Mucosa of descending colon (tissue), 3 donors: ENCODE results near the gene EPN2. TPM values are rescaled to one million over a fixed set of nuclear protein-coding genes. Genes with fewer than 3 reads are reported as not detected.
A peak's percentile ranks its signal among the peaks of the same experiment; 100 is the strongest.

Experiments used
- ATAC-seq: fragments of 200-7000 bp; cut with Tn5 transposase; one replicate; pipeline ENCODE4 v1.9.1; 2020; ENCODE audit warnings: mild to moderate bottlenecking, moderate library complexity
- DNase-seq, 3 donors: peaks; one replicate each; pipeline ENCODE4 v3.0.0-alpha.2; 2020
- H3K36me3 ChIP-seq: fragments of 200-600 bp; one replicate; pipeline ENCODE4 v1.8.0; 2021; ENCODE audit warnings: low read depth, mild to moderate bottlenecking
- H3K4me1 ChIP-seq: fragments of 200-600 bp; one replicate; pipeline ENCODE4 v1.8.0; 2021; ENCODE audit warnings: low read depth, mild to moderate bottlenecking
- H3K4me3 ChIP-seq: fragments of 200-600 bp; one replicate; pipeline ENCODE4 v1.8.0; 2021; ENCODE audit warnings: mild to moderate bottlenecking
- H3K9me3 ChIP-seq: fragments of 200-600 bp; one replicate; pipeline ENCODE4 v1.8.0; 2021; ENCODE audit warnings: mild to moderate bottlenecking
- intact Hi-C, 2 donors: fragments of 100-400 bp; cut with DNase I in 1 of 2; cut with micrococcal nuclease in 1 of 2; formaldehyde crosslinking; loops; one replicate each; pipeline versions ENCODE4 v1.11.0 to v1.11.1; 2022; cut with DNase I, micrococcal nuclease
- total RNA-seq, 3 donors: library from RNA; stranded (reverse); fragmentation: NEBNext Ultra II Directional in 2 of 3; extraction: Animal tissue kit (Norgen Biotek cat#: 25700) in 2 of 3; gene quantifications; one replicate each; pipeline versions ENCODE4 v1.2.1 to v1.2.4, GENCODE V29; 2021 to 2023
- TF ChIP-seq, protein P1 (sequence below): fragments of 200-600 bp; IDR thresholded peaks from one replicate; pipeline ENCODE4 v1.8.0; 2022; ENCODE audit warnings: antibody characterized with exemption, mild to moderate bottlenecking
- donor health status: DM: no; HTN: no; CAD: no; lungs with moderate emphysema.
- donor health status: DM: no; HTN: no; CAD: no.
- donor health status: DM: no; HTN: yes; CAD: no.

Gene EPN2
- total RNA-seq, 3 donors from 2014 or later, result 32.6 to 75.8 (median 45.0) TPM

- ATAC-seq, result no peak
Measured at GRCh38 chr17:19304751-19305150, 67.6 kb downstream of the EPN2 start.

GRCh38 chr17:19305256-19305655, 68.1 kb downstream of the EPN2 start:
- Histone ChIP-seq H3K4me1 (peaks cover 44% of the 10 kb centered on the region), H3K4me3 (no peak overlapping the region), H3K9me3 (no peaks in the 10 kb centered on the region), H3K36me3 (no peaks in the 10 kb centered on the region)
- ATAC-seq (no peak), DNase-seq (no peak)
- intact Hi-C loops, result no loop called here
- TF ChIP-seq, protein P1, sequence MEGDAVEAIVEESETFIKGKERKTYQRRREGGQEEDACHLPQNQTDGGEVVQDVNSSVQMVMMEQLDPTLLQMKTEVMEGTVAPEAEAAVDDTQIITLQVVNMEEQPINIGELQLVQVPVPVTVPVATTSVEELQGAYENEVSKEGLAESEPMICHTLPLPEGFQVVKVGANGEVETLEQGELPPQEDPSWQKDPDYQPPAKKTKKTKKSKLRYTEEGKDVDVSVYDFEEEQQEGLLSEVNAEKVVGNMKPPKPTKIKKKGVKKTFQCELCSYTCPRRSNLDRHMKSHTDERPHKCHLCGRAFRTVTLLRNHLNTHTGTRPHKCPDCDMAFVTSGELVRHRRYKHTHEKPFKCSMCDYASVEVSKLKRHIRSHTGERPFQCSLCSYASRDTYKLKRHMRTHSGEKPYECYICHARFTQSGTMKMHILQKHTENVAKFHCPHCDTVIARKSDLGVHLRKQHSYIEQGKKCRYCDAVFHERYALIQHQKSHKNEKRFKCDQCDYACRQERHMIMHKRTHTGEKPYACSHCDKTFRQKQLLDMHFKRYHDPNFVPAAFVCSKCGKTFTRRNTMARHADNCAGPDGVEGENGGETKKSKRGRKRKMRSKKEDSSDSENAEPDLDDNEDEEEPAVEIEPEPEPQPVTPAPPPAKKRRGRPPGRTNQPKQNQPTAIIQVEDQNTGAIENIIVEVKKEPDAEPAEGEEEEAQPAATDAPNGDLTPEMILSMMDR, result no peak

More at GRCh38 chr17:19304751-19305150, 67.6 kb downstream of the EPN2 start:
- H3K4me3 ChIP-seq, result no peak overlapping the region
- H3K36me3 ChIP-seq, result no peaks in the 10 kb centered on the region
- TF ChIP-seq, protein P1, result no peak
- no peaks in the 10 kb centered on the region for H3K9me3 ChIP-seq
- peaks cover 44% of the 10 kb centered on the region for H3K4me1 ChIP-seq
- intact Hi-C loops, result no loop called here
- DNase-seq, result no peak

DNA sequence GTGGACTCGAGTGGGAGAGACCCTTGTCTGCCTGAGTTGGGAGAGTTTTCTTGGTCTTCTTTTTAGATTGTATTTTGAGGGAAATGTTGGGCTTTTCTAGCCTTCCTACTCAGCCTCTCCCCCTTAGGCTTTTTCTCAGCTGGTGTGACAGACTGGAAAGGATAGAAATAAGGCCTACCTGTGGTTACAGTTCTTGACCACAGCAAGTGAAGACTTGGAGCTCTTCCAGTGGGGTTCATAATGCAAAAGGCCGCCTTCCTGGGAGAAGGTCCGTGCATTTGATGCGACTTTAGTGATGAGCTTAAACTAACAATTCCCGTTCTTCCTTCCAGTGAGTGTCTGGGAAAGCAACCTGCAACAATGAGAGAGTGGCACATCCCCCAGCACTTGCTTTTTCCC, 68.6 kb downstream of the EPN2 start:
- Histone ChIP-seq H3K9me3 (no peaks in the 10 kb centered on the region), H3K4me1 (peaks cover 44% of the 10 kb centered on the region), H3K4me3 (no peak overlapping the region), H3K36me3 (no peaks in the 10 kb centered on the region)
- no peak for DNase-seq
- no peak for ATAC-seq
- intact Hi-C loops, result no loop called here
- TF ChIP-seq, protein P1, result no peak

GRCh38 chr17:19306160-19307111, 69.3 kb downstream of the EPN2 start:
- ATAC-seq (peak; percentile 61), DNase-seq (peak in 1 of 3 donors; percentile 24)
- TF ChIP-seq, protein P1, result no peak
- H3K4me1 ChIP-seq, result peaks cover 37% of the 10 kb centered on the region
- no peaks in the 10 kb centered on the region for H3K36me3 ChIP-seq
- no peaks in the 10 kb centered on the region for H3K9me3 ChIP-seq
- no peak overlapping the region for H3K4me3 ChIP-seq
- intact Hi-C loops, result no loop called here

DNA sequence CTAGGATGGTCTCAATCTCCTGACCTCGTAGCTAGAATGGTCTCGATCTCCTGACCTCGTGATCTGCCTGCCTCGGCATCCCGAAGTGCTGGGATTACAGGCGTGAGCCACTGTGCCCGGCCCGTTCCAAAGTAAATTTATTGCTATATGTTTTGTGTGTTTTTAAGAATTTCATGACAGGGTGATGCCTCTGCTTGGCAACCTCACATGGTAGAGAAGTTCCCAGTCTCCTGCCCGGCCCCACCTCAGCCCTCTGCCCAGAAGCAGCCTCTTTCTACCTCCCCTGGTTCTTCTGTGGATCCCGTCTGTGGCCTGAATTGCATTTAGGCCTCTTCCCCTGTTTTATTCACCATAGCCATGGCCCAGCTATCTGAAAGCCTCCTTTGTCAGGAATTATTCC, 70.4 kb downstream of the EPN2 start:
- intact Hi-C loops, result no loop called here
- H3K36me3 ChIP-seq, result no peaks in the 10 kb centered on the region
- ATAC-seq (no peak), DNase-seq (peak in 1 of 3 donors; percentile 17)
- no peaks in the 10 kb centered on the region for H3K9me3 ChIP-seq
- TF ChIP-seq, protein P1, result no peak
- H3K4me3 ChIP-seq, result no peak overlapping the region
- H3K4me1 ChIP-seq, result peaks cover 26% of the 10 kb centered on the region
